ENCODE measurements around the gene POU4F2.

GRCh38 chr4:146592019-146592418 lies 46.7 kb upstream of the POU4F2 start:
- TF ChIP-seq FOXM1 (IDR thresholded peaks at IDR 0.05; ENCODE audit: borderline replicate concordance) (no peak), PKNOX1 (IDR thresholded peaks at IDR 0.05) (no peak), SP1 (IDR thresholded peaks at IDR 0.05) (no peak), L3MBTL2 (conservative IDR thresholded peaks at IDR 0.05) (no peak), SUZ12 (IDR thresholded peaks at IDR 0.05) (no peak)

Data from HEK293T (cell line).